NOMO-1 treated with dmso at 0.1 percent for 144 hours (cell line): ENCODE measurements around the gene PNMT.

ENCODE experiments used
- DNase-seq: peaks from one replicate; lab custom pipeline; 2025; ENCODE audit not compliant: unreplicated experiment; lab: John Stamatoyannopoulos, UW

PNMT gene, protein sequence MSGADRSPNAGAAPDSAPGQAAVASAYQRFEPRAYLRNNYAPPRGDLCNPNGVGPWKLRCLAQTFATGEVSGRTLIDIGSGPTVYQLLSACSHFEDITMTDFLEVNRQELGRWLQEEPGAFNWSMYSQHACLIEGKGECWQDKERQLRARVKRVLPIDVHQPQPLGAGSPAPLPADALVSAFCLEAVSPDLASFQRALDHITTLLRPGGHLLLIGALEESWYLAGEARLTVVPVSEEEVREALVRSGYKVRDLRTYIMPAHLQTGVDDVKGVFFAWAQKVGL

DNA sequence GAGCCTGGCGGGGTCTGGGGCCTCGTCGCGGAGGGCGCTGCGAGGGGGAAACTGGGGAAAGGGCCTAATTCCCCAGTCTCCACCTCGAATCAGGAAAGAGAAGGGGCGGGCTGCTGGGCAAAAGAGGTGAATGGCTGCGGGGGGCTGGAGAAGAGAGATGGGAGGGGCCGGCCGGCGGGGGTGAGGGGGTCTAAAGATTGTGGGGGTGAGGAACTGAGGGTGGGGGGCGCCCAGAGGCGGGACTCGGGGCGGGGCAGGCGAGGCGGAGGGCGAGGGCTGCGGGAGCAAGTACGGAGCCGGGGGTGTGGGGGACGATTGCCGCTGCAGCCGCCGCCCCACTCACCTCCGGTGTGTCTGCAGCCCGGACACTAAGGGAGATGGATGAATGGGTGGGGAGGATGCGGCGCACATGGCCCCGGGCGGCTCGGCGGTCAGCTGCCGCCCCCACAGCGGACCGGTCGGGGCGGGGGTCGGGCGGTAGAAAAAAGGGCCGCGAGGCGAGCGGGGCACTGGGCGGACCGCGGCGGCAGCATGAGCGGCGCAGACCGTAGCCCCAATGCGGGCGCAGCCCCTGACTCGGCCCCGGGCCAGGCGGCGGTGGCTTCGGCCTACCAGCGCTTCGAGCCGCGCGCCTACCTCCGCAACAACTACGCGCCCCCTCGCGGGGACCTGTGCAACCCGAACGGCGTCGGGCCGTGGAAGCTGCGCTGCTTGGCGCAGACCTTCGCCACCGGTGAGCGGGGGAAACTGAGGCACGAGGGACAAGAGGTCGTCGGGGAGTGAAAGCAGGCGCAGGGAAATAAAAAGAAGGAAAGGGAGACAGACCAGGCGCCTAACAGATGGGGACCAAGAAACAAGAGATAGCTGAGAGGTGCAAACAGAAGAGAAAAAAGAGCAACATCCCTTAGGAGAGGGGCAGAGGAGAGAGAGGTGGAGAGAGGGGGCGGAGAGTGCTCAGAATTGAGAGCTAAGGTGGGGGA is at the start of gene PNMT:
Gene PNMT (plus strand): TSS at position 509 of the 980 bp plus-strand sequence. CDS start 23 bp downstream, at position 532.
- DNase-seq = no peak

DNA sequence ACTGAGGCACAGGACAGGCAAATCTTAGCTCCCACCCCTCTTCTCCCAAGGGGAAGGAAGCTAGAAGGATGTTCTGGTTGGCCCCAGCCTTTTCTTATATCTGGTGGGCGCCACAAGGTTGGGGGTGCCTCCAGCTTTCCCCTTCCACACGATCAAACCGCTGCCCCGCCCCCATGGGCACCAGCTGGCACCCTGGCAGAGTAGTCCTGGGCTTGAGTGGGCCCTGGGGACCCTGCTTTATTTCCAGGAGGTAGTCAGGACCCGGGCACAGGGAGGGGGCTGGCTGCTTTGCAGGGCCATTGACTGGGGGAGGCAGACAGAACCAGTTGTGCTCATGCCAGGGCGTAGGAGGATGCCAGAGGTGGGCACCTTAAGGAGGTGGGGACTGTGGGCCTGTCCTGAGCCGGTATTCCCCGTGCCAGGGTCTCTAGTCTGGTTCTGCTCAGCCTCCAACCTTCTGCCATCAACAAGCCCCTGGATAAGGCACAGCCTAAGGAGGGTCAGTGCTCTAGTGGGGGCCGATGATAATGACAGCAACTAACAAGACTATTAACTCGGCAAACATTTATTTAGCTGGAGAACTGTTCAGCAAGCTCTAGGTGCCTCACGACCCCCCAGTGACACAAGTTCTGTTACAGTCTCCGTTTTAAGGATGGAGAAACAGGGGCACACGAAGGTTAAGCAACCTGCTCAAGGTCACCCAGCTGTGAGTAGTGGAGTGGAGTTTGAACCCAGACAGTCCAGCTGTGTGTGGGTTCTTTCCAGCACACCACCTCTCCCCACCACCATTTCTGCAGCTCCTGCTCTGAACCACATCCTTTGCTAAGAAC is 49.1 kb upstream of the PNMT start:
- DNase-seq = no peak

DNA sequence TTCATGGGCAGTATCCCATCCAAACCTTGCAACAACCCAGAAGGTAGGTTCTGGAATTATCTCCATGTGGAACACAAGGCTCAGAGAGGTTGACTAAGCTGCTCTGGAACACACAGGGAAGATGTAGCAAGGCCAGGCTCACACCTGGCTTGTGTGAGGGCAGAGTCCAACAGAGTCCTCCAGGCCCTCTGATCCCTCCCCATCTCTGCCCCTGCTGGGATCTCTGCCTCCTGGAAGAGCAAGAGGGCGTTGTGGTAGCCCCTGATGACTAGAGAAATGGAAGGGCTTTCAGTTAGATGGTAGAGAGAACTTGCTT is 48.5 kb upstream of the PNMT start:
- no peak for DNase-seq

DNA sequence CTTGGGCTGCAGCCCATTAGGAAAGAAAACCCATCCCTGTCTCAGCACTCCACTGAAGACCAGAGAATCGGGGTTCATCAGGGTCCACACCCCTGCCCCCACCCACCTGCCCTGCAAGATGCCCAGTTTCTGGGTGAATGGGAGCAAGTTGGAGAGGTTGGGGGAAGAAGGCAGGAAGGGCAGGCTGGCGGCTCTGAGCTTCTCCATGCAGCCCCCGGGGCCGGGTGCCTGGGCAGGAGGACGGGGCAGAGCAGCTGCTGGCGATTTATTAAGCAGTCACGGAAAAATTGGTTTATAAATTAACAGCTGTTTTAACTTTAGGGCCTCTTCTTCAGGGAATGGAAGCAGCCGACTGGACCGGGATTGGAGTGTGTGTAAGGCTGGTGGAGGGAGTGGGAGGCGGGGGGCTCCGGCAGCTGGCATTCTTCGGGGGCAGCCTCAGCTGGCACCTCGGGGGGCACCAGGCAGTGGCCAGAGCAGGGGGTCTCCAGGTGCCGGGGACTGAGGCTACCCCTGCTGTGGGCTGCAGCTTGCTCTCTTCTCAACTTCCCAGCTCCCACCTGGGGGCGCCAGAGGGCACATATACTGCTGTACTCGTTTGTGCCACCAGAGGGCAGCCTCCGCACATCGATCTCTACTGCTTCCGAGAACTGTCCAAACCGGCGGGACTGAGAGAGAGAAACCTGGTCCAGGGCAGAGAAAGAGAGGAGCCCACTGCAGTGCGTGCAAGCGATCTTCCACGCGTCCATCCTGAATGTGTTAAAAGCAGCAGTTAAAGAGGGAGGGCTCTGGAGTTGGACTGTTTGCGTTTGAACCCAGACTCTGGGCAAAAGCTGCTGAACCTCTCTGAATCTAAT is 46.5 kb upstream of the PNMT start:
- DNase-seq = peak; percentile 40

DNA sequence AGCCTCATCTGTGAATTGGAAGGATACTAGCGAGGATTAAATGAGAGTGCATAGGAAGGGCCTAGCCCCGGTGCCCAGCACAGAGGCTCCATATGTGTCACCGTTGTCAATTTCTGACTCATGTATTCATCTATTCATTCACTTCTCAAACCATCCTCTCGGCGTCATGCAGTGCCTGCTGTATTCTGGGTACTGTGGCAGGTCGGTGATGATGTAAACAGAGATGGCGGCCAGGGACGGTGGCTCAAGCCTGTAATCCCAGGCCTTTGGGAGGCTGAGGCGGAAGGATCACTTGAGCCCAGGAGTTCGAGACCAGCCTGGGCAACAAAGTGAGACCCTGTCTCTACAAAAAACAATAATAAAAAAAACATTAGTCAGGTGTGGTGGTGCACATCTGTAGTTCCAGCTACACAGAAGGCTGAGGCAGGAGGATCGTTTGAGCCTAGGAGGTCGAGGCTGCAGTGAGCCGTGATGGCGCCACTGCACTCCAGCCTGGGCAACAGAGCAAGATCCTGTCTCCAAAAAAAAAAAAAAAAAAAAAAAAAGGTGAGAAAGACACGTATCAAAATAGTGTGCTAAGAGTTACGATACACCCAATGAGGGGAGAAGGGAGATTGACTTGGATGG is 45.8 kb upstream of the PNMT start:
- no peak for DNase-seq

DNA sequence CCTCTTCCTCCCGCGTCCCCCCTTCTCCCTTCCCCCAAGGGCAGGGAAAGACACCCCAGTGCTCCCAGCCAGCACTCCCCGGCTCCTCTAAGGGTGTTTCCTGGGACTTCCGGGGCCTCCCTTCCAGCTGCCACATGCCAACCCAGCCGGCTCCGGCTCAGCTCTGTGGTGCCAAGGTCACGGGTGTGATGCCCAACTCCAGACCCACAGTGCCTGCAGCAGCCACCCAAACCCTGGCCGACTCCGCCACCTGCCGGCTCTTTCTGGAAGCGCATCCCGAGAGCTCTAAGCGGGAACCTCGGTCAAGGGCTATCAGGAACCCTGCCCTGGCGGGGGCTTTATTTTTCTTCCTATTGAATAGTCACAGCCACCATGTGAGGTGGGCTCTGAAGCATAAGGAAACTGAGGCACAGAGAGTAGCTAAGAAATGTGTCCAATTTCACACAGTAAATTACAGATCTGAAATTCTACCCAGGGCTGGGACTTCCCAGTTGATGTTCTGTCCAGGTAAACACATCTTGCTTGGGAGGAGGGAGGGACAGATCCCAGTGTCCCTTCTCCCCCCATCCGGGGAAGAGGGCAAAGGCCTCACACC is 44.8 kb upstream of the PNMT start:
- peak; percentile 60 for DNase-seq

DNA sequence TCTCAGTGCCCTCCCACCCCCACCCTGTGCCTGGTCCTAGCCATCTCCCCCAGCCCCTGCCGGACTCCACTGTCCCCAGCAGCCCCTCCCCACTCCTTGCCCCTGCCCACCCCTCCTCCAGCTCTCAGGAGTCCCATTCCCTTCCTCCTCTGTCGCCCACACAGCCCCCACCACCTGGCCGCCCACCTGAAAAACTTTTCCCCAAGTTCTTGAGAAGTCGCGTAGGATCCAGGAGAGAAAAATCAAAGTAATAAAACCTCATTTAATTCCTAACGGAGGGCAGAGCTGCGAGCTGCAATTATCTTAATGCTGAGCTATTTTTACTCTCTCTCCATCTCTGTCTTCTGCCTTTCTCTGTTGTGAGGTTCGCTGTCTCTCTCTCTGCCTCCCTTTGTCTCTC is 43.9 kb upstream of the PNMT start:
- no peak for DNase-seq

DNA sequence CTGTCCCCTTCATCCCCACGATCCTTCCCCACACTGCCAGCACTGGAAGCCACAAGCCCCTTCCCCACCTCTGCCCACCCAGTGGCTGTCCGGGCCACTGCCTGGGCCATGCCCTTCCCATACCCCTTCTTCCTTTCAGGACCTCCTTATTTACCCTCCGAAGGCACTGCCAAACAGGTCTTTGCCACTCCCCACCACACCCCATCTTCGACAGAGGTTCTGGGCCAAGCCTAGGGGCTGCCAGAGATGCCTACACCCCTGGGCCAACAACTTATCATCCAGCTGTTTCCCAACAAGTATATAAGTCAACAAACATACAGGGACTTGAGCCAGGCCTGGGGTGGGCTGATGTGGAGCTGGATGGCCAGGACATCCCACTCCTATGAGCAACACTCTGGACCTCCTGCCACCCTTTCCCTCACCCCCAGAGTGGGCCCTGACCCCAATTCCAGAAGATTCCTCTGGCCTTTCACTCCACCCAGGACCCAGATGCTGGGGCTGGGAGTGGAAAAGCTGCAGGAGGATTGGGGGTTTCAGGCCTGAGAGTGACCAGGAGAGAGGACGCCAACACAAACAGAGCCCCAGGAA is 43.0 kb upstream of the PNMT start:
- no peak for DNase-seq

DNA sequence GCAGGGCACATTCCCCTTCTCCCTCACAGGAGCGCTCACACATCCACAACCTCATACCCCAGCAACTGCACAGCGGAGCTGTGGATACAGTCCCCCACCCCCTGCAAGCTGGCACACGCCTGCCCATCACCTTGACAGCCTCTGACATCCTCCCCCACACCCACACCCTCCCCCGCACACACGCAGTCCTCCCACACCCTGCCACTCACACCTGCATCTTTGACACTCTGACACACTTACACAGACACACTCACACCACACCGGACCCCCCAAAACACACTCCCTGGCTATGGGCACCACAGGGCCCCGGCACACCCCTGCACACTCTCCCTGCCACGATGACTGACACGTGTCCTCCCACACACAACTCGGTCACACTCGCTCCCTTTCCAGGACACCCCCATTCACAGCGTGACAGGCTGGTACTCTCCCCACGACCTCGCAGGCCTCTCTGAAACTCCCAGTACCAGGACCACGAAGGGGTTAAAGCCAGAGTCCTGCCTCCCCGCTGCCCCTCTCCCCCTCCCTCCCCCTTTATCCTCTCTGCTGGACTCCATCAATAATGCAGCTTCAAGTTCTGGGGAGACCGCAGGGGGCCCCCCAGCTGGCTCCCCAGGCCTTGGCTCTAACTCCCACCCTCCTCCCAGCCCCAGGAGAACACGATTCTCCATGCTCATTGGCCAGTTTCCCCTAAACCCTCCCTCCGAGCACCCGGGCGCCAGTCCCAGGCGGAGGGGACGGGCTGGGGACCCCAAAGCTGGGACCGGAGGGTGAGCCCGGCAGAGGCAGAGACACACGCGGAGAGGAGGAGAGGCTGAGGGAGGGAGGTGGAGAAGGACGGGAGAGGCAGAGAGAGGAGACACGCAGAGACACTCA is 41.8 kb upstream of the PNMT start, which contains the start of gene PPP1R1B:
Gene PPP1R1B (plus strand): TSS at position 782 of the 876 bp plus-strand sequence. CDS start 441 bp downstream, outside the sequence.
- no peak for DNase-seq

DNA sequence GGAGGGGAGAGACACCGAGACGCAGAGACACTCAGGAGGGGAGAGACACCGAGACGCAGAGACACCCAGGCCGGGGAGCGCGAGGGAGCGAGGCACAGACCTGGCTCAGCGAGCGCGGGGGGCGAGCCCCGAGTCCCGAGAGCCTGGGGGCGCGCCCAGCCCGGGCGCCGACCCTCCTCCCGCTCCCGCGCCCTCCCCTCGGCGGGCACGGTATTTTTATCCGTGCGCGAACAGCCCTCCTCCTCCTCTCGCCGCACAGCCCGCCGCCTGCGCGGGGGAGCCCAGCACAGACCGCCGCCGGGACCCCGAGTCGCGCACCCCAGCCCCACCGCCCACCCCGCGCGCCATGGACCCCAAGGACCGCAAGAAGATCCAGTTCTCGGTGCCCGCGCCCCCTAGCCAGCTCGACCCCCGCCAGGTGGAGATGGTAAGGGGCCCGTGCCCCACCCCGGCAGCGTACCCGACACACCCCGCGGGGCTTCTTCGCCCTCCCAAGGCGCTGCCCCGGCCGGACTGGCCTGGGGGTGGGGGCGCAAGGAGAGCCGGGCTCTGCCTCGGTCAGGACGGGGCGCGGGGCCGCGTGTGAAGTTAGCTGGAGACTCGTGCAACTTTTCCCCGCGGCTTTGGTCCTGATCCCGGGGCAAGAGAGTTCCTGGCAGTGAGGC is 41.1 kb upstream of the PNMT start:
- DNase-seq = no peak

DNA sequence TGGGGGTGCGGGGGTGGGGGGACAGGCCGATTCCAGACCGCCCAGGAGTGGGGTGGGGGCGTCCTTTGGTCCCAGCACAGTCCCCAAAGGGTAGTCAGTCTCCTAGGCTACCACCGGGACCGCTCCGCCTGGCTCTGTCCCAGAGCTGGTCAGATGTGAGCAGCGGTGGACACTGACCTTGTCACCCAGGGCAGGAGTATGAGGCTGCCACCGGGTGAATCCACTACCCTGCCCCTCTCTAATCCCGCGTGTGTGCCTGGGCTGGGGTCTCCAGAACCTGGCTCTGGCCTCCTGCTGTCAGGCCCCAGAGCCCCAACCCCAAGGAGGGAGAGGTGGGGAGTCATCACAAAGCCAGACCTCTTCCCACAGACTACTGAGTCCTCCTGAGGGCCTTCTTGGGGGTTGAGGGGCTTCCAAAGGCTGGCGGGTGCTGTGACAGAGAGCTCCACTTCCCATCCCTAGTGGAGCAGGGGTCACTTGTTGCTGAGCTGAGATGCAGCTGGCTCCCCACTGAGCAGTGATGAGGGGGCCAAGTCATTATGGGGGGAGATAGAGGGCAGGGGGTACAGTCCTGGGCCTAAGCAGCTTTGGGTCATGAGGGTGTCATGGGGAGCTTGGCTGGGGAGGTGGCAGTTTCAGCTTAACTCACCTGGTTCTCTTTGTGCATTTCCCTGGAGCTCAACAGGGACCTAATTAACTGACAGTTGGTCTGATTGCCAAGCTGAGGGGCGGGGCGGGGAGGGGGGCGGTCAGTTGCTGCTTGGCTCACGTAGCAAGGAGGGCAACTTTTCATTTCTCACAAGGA is 40.3 kb upstream of the PNMT start:
- DNase-seq = no peak

DNA sequence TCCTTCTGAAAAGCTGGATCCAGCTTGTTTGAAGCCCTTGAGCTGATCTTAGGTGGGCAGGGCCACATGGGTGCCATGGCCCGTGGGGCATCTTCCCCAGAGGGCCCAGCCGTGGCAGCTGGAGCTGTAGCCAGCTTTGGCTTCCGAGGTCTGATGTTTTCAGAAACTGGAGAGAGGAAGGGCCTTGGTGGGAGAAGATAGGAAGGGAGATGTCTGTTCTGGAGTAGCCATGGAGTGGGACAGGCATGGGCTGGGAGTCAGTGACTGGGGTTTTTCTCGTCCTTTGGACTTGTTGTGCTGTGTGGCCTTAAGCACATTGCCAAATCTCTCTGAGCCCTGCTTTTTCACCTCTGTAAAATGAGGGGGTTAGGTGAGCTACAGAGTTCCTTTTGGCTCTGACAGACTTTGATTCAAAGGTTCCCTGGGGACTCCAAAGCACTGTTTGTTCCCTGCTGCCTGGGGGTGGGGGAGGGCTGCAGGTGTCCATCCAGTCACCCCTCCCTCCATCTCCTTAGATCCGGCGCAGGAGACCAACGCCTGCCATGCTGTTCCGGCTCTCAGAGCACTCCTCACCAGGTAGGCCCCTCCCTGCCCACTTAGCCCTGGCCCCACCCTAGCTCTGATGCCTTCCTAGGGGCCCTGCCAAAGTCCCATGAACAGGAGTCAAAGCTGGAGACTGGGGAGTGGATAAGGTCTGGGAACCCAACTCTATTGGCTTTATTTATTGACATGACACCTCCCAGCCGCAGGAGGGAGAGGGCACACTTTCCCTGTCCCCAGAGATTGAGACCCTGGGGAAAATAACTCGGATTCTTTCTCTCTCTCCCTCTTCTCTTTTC is 39.4 kb upstream of the PNMT start:
- no peak for DNase-seq

DNA sequence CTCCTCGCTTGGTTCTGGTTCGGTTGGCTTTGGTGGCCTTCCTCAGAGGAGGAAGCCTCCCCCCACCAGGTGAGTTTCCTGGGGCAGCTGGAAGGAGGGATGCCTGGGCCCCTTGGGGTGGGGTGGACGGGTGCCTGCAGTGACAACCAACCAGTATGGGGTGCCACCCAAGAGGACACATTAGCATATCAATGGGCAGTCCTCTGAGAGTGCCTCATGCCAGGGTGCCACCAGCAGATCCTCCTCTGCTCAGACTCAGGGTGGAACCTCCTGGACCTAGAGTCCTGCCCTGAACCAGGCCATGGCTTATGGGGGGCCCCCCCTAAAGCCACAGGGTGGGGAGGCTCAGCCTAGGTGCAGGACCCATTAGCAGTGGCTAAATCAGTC is 38.8 kb upstream of the PNMT start:
- DNase-seq = no peak

DNA sequence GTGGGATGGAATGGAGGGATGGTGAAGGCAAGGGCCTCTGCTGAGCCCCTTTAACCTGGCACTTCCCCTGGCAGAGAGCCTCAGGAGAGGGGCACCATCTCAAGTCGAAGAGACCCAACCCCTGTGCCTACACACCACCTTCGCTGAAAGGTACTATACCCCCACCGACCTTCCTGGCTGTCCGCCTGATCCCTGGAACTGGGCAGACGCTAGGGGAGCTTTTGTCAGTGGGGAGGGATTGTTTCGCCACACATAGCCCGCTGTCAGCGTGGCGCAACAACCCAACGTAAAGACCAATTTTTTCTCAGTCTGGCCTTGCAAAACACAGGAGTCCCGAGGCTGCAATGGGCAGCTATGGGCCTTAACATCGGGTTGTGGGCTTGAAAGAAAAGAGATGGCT is 38.4 kb upstream of the PNMT start:
- DNase-seq = peak; percentile 74

DNA sequence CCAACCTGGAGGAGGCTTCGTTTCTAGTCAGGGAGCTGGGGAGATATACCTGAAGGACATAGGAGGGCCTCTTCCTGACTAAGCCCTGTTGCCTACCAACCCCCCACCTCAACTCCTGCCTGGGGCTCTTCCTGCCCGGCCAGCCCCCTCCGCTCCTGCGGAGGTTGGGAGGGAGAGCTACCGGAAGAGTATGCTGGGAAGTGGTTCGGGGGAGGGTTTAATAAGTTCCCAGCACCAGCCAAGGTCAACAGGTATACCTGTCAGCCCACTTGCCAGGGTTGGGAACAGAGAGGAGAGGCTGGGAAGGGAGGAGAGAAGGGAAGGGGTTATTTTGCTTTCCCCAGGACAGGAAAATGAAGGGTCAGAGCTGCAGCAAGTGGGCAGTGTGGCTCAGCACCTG is 36.9 kb upstream of the PNMT start:
- no peak for DNase-seq
